ENCODE results near the gene MYO15B.

DNA sequence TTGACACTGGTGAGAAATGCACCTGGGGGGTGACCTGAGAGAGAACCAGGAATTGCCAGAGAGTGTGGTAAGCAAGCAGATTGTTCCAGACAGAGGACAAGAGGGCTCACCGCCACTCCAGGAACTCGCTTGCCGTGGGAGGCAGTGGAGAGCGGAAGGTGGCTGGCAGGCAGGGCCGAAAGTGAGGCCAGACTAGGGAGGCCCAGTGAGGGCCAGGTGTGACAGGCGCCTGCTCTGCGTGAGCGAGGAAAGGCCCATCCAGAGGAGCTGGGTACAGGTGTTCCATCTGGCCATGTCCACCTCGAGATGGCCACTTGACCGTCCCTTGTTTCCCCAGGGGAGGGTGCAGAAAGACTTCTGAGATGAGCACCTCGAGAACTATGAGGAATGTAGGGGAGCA lies 11.9 kb upstream of the MYO15B start:
- TF ChIP-seq EP300 (IDR thresholded peaks at IDR 0.05) (no peak), POLR2A (IDR thresholded peaks at IDR 0.05) (no peak), POLR2AphosphoS5 (IDR thresholded peaks at IDR 0.05) (no peak)
- TF ChIP-seq, protein P1, sequence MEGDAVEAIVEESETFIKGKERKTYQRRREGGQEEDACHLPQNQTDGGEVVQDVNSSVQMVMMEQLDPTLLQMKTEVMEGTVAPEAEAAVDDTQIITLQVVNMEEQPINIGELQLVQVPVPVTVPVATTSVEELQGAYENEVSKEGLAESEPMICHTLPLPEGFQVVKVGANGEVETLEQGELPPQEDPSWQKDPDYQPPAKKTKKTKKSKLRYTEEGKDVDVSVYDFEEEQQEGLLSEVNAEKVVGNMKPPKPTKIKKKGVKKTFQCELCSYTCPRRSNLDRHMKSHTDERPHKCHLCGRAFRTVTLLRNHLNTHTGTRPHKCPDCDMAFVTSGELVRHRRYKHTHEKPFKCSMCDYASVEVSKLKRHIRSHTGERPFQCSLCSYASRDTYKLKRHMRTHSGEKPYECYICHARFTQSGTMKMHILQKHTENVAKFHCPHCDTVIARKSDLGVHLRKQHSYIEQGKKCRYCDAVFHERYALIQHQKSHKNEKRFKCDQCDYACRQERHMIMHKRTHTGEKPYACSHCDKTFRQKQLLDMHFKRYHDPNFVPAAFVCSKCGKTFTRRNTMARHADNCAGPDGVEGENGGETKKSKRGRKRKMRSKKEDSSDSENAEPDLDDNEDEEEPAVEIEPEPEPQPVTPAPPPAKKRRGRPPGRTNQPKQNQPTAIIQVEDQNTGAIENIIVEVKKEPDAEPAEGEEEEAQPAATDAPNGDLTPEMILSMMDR (IDR thresholded peaks at IDR 0.05) = no peak

Measured in stomach (tissue), 4 donors.